Activated CD8-positive, alpha-beta memory T cell treated with anti-CD3 and anti-CD28 coated beads, Interleukin-2, amount 10 ng/mL, durations not matched to agents 7 days and 5 days (primary cell): ENCODE results near the gene ROCK2. TPM values are rescaled to one million over a fixed set of nuclear protein-coding genes. Genes with fewer than 3 reads are reported as not detected.
A peak's percentile ranks its signal among the peaks of the same experiment; 100 is the strongest.
"Not testable (repeated sequence)": the region's sequence is repeated elsewhere in the genome, so short reads cannot be mapped to it uniquely, and the experiment has no call there.

Source experiments
- ATAC-seq: fragments of 150-1000 bp; cut with Tn5 transposase; one replicate; pipeline ENCODE4 v1.10.0; 2021; ENCODE audit warnings: moderate library complexity
- CTCF ChIA-PET: fragments of 350-600 bp; sonication (Branson Sonifier 250); formaldehyde crosslinking; loops from one replicate; lab custom pipeline; 2021; ENCODE audit warnings: antibody characterized with exemption; lab: Charles Lee
- DNase-seq: peaks from one replicate; pipeline ENCODE4 v3.0.0-alpha.2; 2020
- H3K27ac Mint-ChIP-seq: one replicate; pipeline ENCODE4 v1.8.0; 2021; ENCODE audit warnings: mild to moderate bottlenecking, mixed read lengths
- H3K27me3 Mint-ChIP-seq: one replicate; pipeline ENCODE4 v1.8.0; 2021; ENCODE audit warnings: mixed read lengths
- H3K36me3 Mint-ChIP-seq: one replicate; pipeline ENCODE4 v1.8.0; 2021; ENCODE audit warnings: mild to moderate bottlenecking, mixed read lengths
- H3K4me1 Mint-ChIP-seq: one replicate; pipeline ENCODE4 v1.8.0; 2021; ENCODE audit warnings: mixed read lengths
- H3K4me3 Mint-ChIP-seq: one replicate; pipeline ENCODE4 v1.8.0; 2021; ENCODE audit warnings: mild to moderate bottlenecking, moderate library complexity, mixed read lengths
- H3K9me3 Mint-ChIP-seq: one replicate; pipeline ENCODE4 v1.8.0; 2022; ENCODE audit warnings: low read depth, mixed read lengths
- total RNA-seq, 2 experiments: library from RNA; stranded (reverse); gene quantifications; one replicate each; pipeline ENCODE4 v1.2.3, GENCODE V29; 2021

Gene ROCK2
- total RNA-seq, 2 experiments from 2014 or later, result 19.4 to 22.3 TPM

GRCh38 chr2:11175293-11175795, 169.1 kb downstream of the ROCK2 start:
- H3K9me3 Mint-ChIP-seq, result no peaks in the 10 kb centered on the region
- no peak overlapping the region for H3K4me3 Mint-ChIP-seq
- no peak overlapping the region for H3K27ac Mint-ChIP-seq
- H3K4me1 Mint-ChIP-seq, result peaks cover 11% of the 10 kb centered on the region
- CTCF ChIA-PET, result interaction anchor here (1.0 to 1.1 kb wide), 2 partner anchors 16 to 43 kb away, joined by 3 read pairs; a partner anchor contains a TSS
- ATAC-seq (no peak), DNase-seq (no peak)
- peaks cover 3% of the 10 kb centered on the region for H3K36me3 Mint-ChIP-seq
- H3K27me3 Mint-ChIP-seq, result no peaks in the 10 kb centered on the region

- H3K27me3 Mint-ChIP-seq, result no peaks in the 10 kb centered on the region
- no peaks in the 10 kb centered on the region for H3K9me3 Mint-ChIP-seq
- peaks cover 11% of the 10 kb centered on the region for H3K4me1 Mint-ChIP-seq
- DNase-seq (no peak), ATAC-seq (no peak)
- peaks cover 3% of the 10 kb centered on the region for H3K36me3 Mint-ChIP-seq
- H3K4me3 Mint-ChIP-seq, result no peak overlapping the region
- no peak overlapping the region for H3K27ac Mint-ChIP-seq
- CTCF ChIA-PET, result no interaction called here
Measured at GRCh38 chr2:11174222-11174621, 170.2 kb downstream of the ROCK2 start.

GRCh38 chr2:11169333-11169732, 175.1 kb downstream of the ROCK2 start:
- H3K27me3 Mint-ChIP-seq, result no peaks in the 10 kb centered on the region
- no peak overlapping the region for H3K27ac Mint-ChIP-seq
- no peaks in the 10 kb centered on the region for H3K4me1 Mint-ChIP-seq
- DNase-seq (no peak), ATAC-seq (no peak)
- no peaks in the 10 kb centered on the region for H3K9me3 Mint-ChIP-seq
- H3K4me3 Mint-ChIP-seq, result no peak overlapping the region
- H3K36me3 Mint-ChIP-seq, result no peaks in the 10 kb centered on the region
- CTCF ChIA-PET, result no interaction called here

GRCh38 chr2:11168488-11168887, 175.9 kb downstream of the ROCK2 start:
- no peaks in the 10 kb centered on the region for H3K36me3 Mint-ChIP-seq
- no peak for ATAC-seq

DNA sequence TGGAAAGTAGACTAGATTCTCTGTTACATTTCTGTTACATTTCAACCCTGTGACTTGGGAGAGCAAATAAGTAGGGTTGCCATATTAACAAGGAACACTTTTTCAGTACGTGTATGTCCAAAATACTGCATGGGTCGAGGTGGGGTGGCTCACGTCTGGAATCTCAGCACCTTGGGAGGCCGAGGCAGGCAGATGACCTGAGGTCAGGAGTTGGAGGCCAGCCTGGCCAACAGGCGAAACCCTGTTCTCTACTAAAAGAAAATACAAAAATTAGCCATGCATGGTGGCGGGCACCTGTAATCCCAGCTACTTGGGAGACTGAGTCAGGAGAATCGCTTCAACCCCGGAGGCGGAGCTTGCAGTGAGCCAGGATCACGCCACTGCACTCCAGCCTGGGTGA, 178.0 kb downstream of the ROCK2 start:
- no peak for DNase-seq
- Mint-ChIP-seq H3K4me3 (no peak overlapping the region), H3K9me3 (no peaks in the 10 kb centered on the region), H3K36me3 (no peaks in the 10 kb centered on the region), H3K4me1 (no peaks in the 10 kb centered on the region), H3K27ac (no peak overlapping the region), H3K27me3 (no peaks in the 10 kb centered on the region)
- CTCF ChIA-PET, result no interaction called here
- ATAC-seq, result no peak

More at GRCh38 chr2:11168488-11168887, 175.9 kb downstream of the ROCK2 start:
- Mint-ChIP-seq H3K9me3 (no peaks in the 10 kb centered on the region), H3K27me3 (no peaks in the 10 kb centered on the region), H3K4me1 (no peaks in the 10 kb centered on the region), H3K4me3 (no peak overlapping the region), H3K27ac (no peak overlapping the region)
- CTCF ChIA-PET, result no interaction called here
- DNase-seq, result no peak

GRCh38 chr2:11165046-11165445, 179.4 kb downstream of the ROCK2 start:
- peak; percentile 23 for DNase-seq
- H3K36me3 Mint-ChIP-seq, H3K27ac Mint-ChIP-seq, ATAC-seq, CTCF ChIA-PET, H3K9me3 Mint-ChIP-seq, H3K4me3 Mint-ChIP-seq, H3K27me3 Mint-ChIP-seq, H3K4me1 Mint-ChIP-seq: not testable (repeated sequence)

DNA sequence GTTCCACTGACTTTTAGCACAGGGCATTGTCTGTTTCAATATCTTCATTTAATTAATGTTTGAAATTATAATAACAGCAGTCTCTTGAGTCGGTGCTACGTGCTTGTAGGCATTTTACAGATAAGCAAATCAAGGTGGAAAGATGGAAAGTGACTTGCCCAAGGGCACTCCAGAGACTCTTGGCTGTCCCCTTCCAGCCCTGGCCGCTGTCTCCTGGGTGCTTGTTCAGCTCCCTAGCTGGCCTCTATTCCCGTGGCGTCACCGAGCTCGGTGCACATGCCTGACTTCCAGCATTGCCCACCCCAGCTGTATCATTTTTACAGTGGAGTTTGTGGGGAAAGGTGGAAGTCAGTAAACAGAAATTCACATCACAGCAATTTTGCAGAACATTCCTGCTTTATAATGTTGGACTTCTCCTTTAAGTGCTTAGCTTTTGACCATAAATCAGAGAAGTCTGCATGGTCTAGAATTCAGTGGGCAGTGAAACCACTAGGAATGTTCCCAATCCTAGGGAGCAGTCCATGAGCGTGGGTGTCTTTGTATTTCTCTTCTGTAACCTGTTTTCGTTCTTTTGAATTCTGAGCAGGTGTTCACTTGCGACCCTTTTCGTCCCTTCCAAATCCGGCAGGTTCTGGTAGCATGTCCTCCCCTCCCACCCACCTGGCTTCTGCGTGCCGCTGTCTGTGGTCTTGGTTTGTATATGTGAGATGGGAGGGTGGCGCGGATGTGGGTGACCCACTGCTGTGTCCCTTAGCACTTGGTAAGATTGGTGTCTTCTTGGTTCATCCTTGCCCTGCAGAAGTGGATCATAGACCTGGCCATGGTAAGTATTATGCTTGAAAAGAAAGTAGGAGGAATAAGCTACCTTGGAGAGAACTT, 180.8 kb downstream of the ROCK2 start:
- no peak overlapping the region for H3K4me3 Mint-ChIP-seq
- no peaks in the 10 kb centered on the region for H3K27me3 Mint-ChIP-seq
- no peaks in the 10 kb centered on the region for H3K9me3 Mint-ChIP-seq
- CTCF ChIA-PET, result interaction anchor here (1.0 kb wide), 1 partner anchor 14 kb away, joined by 3 read pairs; no protein-coding TSS in a partner anchor
- H3K27ac Mint-ChIP-seq, result no peak overlapping the region
- peaks cover 10% of the 10 kb centered on the region for H3K4me1 Mint-ChIP-seq
- ATAC-seq, result no peak
- H3K36me3 Mint-ChIP-seq, result no peaks in the 10 kb centered on the region
- no peak for DNase-seq

GRCh38 chr2:11161747-11162146, 182.7 kb downstream of the ROCK2 start:
- Mint-ChIP-seq H3K36me3 (no peaks in the 10 kb centered on the region), H3K4me3 (no peak overlapping the region), H3K9me3 (no peaks in the 10 kb centered on the region), H3K27ac (peak overlapping the region; percentile 21), H3K27me3 (no peaks in the 10 kb centered on the region), H3K4me1 (peaks cover 11% of the 10 kb centered on the region)
- DNase-seq (no peak), ATAC-seq (no peak)
- CTCF ChIA-PET, result interaction anchor here (1.7 to 2.1 kb wide), 2 partner anchors 9 to 29 kb away, joined by 5 to 16 read pairs; a partner anchor contains a TSS

DNA sequence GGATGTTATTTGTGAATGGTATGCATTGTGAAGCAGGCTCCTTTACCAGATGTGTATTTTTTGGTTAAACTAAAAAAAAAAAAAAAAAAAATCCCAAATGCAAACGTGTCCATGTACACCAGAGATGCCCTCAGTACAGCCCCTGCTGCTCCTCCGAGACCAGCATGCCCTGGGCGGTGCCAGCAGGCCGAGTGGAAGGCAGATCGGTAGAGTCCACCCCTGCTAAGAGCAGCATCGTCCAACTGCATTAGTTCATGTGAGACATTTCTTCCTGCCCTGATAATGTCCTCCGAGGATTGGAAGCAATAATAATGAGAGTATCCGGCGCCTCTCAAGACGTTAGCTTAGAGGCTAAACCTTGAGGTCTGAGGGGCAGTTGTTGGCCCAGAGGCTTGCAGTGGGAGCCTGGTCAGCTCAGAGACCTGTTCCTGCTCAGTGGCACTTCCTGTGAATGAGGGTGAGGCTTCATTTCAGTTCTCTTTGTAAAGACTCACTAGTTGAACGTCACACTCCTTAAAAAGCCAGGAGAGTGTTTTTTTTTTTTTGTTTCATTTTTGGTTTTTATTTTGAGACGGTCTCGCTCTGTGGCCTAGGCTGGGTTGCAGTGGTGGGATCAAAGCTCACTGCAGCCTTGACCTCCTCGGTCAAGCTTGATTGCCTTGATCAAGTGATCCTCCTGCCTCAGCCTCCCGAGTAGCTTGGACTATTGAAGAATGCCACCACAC, 183.5 kb downstream of the ROCK2 start:
- DNase-seq (no peak), ATAC-seq (peak; percentile 84)
- Mint-ChIP-seq H3K4me1 (peaks cover 16% of the 10 kb centered on the region), H3K9me3 (no peaks in the 10 kb centered on the region), H3K4me3 (peak overlapping the region; percentile 54), H3K36me3 (no peaks in the 10 kb centered on the region), H3K27ac (peak overlapping the region; percentile 89), H3K27me3 (no peaks in the 10 kb centered on the region)
- CTCF ChIA-PET, result interaction anchor here (0.7 to 2.1 kb wide), 3 partner anchors 10 to 183 kb away, joined by 3 to 16 read pairs (median 5); a partner anchor contains a TSS

- Mint-ChIP-seq H3K27ac (peak overlapping the region; percentile 89), H3K9me3 (no peaks in the 10 kb centered on the region), H3K4me3 (no peak overlapping the region), H3K27me3 (no peaks in the 10 kb centered on the region), H3K36me3 (no peaks in the 10 kb centered on the region), H3K4me1 (peaks cover 17% of the 10 kb centered on the region)
- DNase-seq (peak; percentile 23), ATAC-seq (no peak)
- CTCF ChIA-PET, result interaction anchor here (0.7 to 2.1 kb wide), 3 partner anchors 27 to 183 kb away, joined by 3 to 16 read pairs (median 5); a partner anchor contains a TSS
Measured at GRCh38 chr2:11160256-11160655, 184.2 kb downstream of the ROCK2 start.

GRCh38 chr2:11159574-11160170, 184.8 kb downstream of the ROCK2 start:
- DNase-seq (peak; percentile 34), ATAC-seq (no peak)
- H3K27ac Mint-ChIP-seq, result no peak overlapping the region
- CTCF ChIA-PET, result interaction anchor here (1.4 kb wide), 1 partner anchor 26 kb away, joined by 5 read pairs; a partner anchor contains a TSS
- H3K27me3 Mint-ChIP-seq, result no peaks in the 10 kb centered on the region
- H3K9me3 Mint-ChIP-seq, result no peaks in the 10 kb centered on the region
- peaks cover 17% of the 10 kb centered on the region for H3K4me1 Mint-ChIP-seq
- no peak overlapping the region for H3K4me3 Mint-ChIP-seq
- H3K36me3 Mint-ChIP-seq, result no peaks in the 10 kb centered on the region

- H3K4me1 Mint-ChIP-seq, result peaks cover 23% of the 10 kb centered on the region
- DNase-seq, result peak; percentile 41
- H3K27ac Mint-ChIP-seq, result no peak overlapping the region
- H3K9me3 Mint-ChIP-seq, result no peaks in the 10 kb centered on the region
- H3K27me3 Mint-ChIP-seq, result no peaks in the 10 kb centered on the region
- no peaks in the 10 kb centered on the region for H3K36me3 Mint-ChIP-seq
- CTCF ChIA-PET, result interaction anchor here (1.4 kb wide), 1 partner anchor 26 kb away, joined by 5 read pairs; a partner anchor contains a TSS
- no peak overlapping the region for H3K4me3 Mint-ChIP-seq
- ATAC-seq, result no peak
Measured at GRCh38 chr2:11158916-11159573, 185.4 kb downstream of the ROCK2 start.
